Measurements from ENCODE around the gene CEACAM20.

GRCh38 chr19:44476559-44477408 lies 52.7 kb downstream of the CEACAM20 start:
- TF ChIP-seq CTCF (conservative IDR thresholded peaks at IDR 0.05; ENCODE audit: low read depth in 2 of 2) (no peak), CREB1 (CRISPR knock-in tag; IDR thresholded peaks at IDR 0.05; ENCODE audit: low read depth) (no peak), POLR2AphosphoS5 (IDR thresholded peaks at IDR 0.05; ENCODE audit: low read depth) (no peak), ETS1 (IDR thresholded peaks at IDR 0.05) (no peak), NANOG (IDR thresholded peaks at IDR 0.05; ENCODE audit: borderline replicate concordance) (no peak), EZH2phosphoT487 (IDR thresholded peaks at IDR 0.05; ENCODE audit: unreplicated experiment) (no peak), ZNF331 (CRISPR knock-in tag; IDR thresholded peaks at IDR 0.05; ENCODE audit: low read depth) (no peak), ZNF114 (CRISPR knock-in tag; IDR thresholded peaks at IDR 0.05) (no peak), EZH2 (IDR thresholded peaks at IDR 0.05; ENCODE audit: low read depth, unreplicated experiment) (no peak)

Measured in GM23338 (cell line).